ENCODE data around the gene SGPP2. TPM values are rescaled to one million over a fixed set of nuclear protein-coding genes. Genes with fewer than 3 reads are reported as not detected.

The SGPP2 gene
- total RNA-seq, 1 donor from 2014 or later, result 0.20 TPM

- H3K27me3 Mint-ChIP-seq (ENCODE audit: low read depth, unreplicated experiment), result no peaks in the 10 kb centered on the region
- TF ChIP-seq EZH2 (IDR thresholded peaks at IDR 0.05; ENCODE audit: insufficient read depth, low read length) (no peak), CTCF (IDR thresholded peaks at IDR 0.05; ENCODE audit: insufficient read depth, low read depth, low read length) (no peak)
- Histone ChIP-seq H3K9ac (ENCODE audit: low read length) (no peak overlapping the region), H3K27me3 (ENCODE audit: insufficient read depth, low read length) (no peaks in the 10 kb centered on the region), H3K4me1 (ENCODE audit: insufficient read depth, low read length) (no peaks in the 10 kb centered on the region), H3K27ac (ENCODE audit: low read depth, low read length) (no peak overlapping the region), H3K4me2 (ENCODE audit: low read length) (no peak overlapping the region), H3K9me3 (ENCODE audit: insufficient read depth, low read depth, low read length) (no peaks in the 10 kb centered on the region), H3K36me3 (ENCODE audit: insufficient read depth, low read length) (no peaks in the 10 kb centered on the region), H3K79me2 (ENCODE audit: insufficient read depth, low read length) (no peaks in the 10 kb centered on the region), H4K20me1 (ENCODE audit: insufficient read depth, low read length) (no peaks in the 10 kb centered on the region), H2AFZ (ENCODE audit: low read depth, low read length) (no peak overlapping the region), H3K4me3 (ENCODE audit: insufficient read depth, low read depth, low read length) (no peak overlapping the region)
- DNase-seq (ENCODE audit: low read depth), result no peak
- H3K4me3 Mint-ChIP-seq (ENCODE audit: unreplicated experiment), result no peak overlapping the region
- H3K4me1 Mint-ChIP-seq (ENCODE audit: low read depth, unreplicated experiment), result peaks cover 2% of the 10 kb centered on the region
- no peak overlapping the region for H3K27ac Mint-ChIP-seq (ENCODE audit: unreplicated experiment)
- no peaks in the 10 kb centered on the region for H3K36me3 Mint-ChIP-seq (ENCODE audit: low read depth, unreplicated experiment)
- no peak for FAIRE-seq
- H3K9me3 Mint-ChIP-seq (ENCODE audit: unreplicated experiment), result no peaks in the 10 kb centered on the region
Observed at GRCh38 chr2:222547083-222547482, 122.7 kb downstream of the SGPP2 start.

GRCh38 chr2:222548992-222549391 lies 124.6 kb downstream of the SGPP2 start:
- H3K27me3 ChIP-seq (ENCODE audit: insufficient read depth, low read length), result no peaks in the 10 kb centered on the region
- no peak overlapping the region for H3K27ac ChIP-seq (ENCODE audit: low read depth, low read length)
- no peaks in the 10 kb centered on the region for H3K9me3 ChIP-seq (ENCODE audit: insufficient read depth, low read depth, low read length)
- H3K27ac Mint-ChIP-seq (ENCODE audit: unreplicated experiment), result no peak overlapping the region
- H2AFZ ChIP-seq (ENCODE audit: low read depth, low read length), result no peak overlapping the region
- H3K4me1 ChIP-seq (ENCODE audit: insufficient read depth, low read length), result no peaks in the 10 kb centered on the region
- DNase-seq (ENCODE audit: low read depth), result peak; percentile 11
- TF ChIP-seq EZH2 (IDR thresholded peaks at IDR 0.05; ENCODE audit: insufficient read depth, low read length), result no peak
- no peak for TF ChIP-seq CTCF (IDR thresholded peaks at IDR 0.05; ENCODE audit: insufficient read depth, low read depth, low read length)
- FAIRE-seq, result no peak
- H3K36me3 Mint-ChIP-seq (ENCODE audit: low read depth, unreplicated experiment), result no peaks in the 10 kb centered on the region
- H3K4me1 Mint-ChIP-seq (ENCODE audit: low read depth, unreplicated experiment), result peaks cover 2% of the 10 kb centered on the region
- H3K4me3 ChIP-seq (ENCODE audit: insufficient read depth, low read depth, low read length), result no peak overlapping the region
- H3K36me3 ChIP-seq (ENCODE audit: insufficient read depth, low read length), result no peaks in the 10 kb centered on the region
- H3K79me2 ChIP-seq (ENCODE audit: insufficient read depth, low read length), result no peaks in the 10 kb centered on the region
- H4K20me1 ChIP-seq (ENCODE audit: insufficient read depth, low read length), result no peaks in the 10 kb centered on the region
- H3K4me3 Mint-ChIP-seq (ENCODE audit: unreplicated experiment), result no peak overlapping the region
- H3K27me3 Mint-ChIP-seq (ENCODE audit: low read depth, unreplicated experiment), result peaks cover 7% of the 10 kb centered on the region
- H3K9ac ChIP-seq (ENCODE audit: low read length), result no peak overlapping the region
- peaks cover 2% of the 10 kb centered on the region for H3K9me3 Mint-ChIP-seq (ENCODE audit: unreplicated experiment)
- H3K4me2 ChIP-seq (ENCODE audit: low read length), result no peak overlapping the region

- DNase-seq (ENCODE audit: low read depth) (no peak), FAIRE-seq (no peak)
- Mint-ChIP-seq H3K27ac (ENCODE audit: unreplicated experiment) (no peak overlapping the region), H3K27me3 (ENCODE audit: low read depth, unreplicated experiment) (peaks cover 7% of the 10 kb centered on the region), H3K4me3 (ENCODE audit: unreplicated experiment) (no peak overlapping the region), H3K36me3 (ENCODE audit: low read depth, unreplicated experiment) (peaks cover 2% of the 10 kb centered on the region), H3K9me3 (ENCODE audit: unreplicated experiment) (peaks cover 2% of the 10 kb centered on the region), H3K4me1 (ENCODE audit: low read depth, unreplicated experiment) (no peaks in the 10 kb centered on the region)
- Histone ChIP-seq H3K27ac (ENCODE audit: low read depth, low read length) (no peak overlapping the region), H3K79me2 (ENCODE audit: insufficient read depth, low read length) (no peaks in the 10 kb centered on the region), H3K4me1 (ENCODE audit: insufficient read depth, low read length) (no peaks in the 10 kb centered on the region), H3K9me3 (ENCODE audit: insufficient read depth, low read depth, low read length) (no peaks in the 10 kb centered on the region), H4K20me1 (ENCODE audit: insufficient read depth, low read length) (no peaks in the 10 kb centered on the region), H3K9ac (ENCODE audit: low read length) (no peak overlapping the region), H3K4me3 (ENCODE audit: insufficient read depth, low read depth, low read length) (no peak overlapping the region), H3K36me3 (ENCODE audit: insufficient read depth, low read length) (no peaks in the 10 kb centered on the region), H2AFZ (ENCODE audit: low read depth, low read length) (no peak overlapping the region), H3K4me2 (ENCODE audit: low read length) (no peak overlapping the region), H3K27me3 (ENCODE audit: insufficient read depth, low read length) (peaks cover 2% of the 10 kb centered on the region)
- TF ChIP-seq CTCF (IDR thresholded peaks at IDR 0.05; ENCODE audit: insufficient read depth, low read depth, low read length) (no peak), EZH2 (IDR thresholded peaks at IDR 0.05; ENCODE audit: insufficient read depth, low read length) (no peak)
Observed at GRCh38 chr2:222554517-222554916, 130.2 kb downstream of the SGPP2 start.

Data from astrocyte (in vitro differentiated cells and primary cell).